ENCODE data around the gene ZG16B.

Gene ZG16B

DNA sequence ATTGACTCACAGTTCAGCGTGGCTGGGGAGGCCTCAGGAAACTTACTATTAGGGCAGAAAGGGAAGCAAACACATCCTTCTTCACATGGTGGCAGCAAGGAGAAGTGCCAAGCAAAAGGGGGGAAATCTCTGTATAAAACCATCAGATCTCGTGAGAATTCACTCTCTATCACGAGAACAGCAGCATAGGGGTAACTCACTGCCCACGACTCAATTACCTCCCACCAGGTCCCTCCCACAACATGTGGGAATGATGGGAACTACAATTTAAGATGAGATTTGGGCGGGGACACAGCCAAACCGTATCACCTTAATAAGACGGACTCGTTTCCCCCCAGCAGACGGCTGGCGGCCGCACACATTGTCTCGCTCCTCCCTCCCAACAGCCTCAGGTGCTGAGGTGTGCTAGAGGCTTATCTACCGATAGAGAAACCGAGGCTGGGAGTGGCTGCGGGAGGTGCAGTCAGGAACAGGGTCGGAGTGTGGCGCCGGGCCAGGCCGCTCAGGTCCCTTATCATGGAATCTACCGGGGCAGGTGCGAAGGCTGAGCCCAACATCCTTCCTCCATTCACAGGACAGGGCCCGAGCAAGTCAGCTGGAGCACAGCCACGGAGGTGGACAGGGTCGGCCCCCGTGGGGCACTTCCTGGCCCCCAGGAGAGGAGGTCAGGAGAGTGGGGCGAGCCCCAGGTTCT, 4.9 kb upstream of the ZG16B start:
- no peak overlapping the region for H3K9ac ChIP-seq (ENCODE audit: low read length)
- H3K4me1 ChIP-seq (ENCODE audit: low read length): no peaks in the 10 kb centered on the region
- no peak overlapping the region for H3K4me3 ChIP-seq (ENCODE audit: low read length)
- no peak overlapping the region for H3K4me2 ChIP-seq (ENCODE audit: low read length)
- peaks cover 7% of the 10 kb centered on the region; the same call in 1 of the 2 replicates for H3K27me3 ChIP-seq (ENCODE audit: low read depth, low read length)
- no peak overlapping the region for H3K27ac ChIP-seq (ENCODE audit: low read length)
- TF ChIP-seq, protein P1, sequence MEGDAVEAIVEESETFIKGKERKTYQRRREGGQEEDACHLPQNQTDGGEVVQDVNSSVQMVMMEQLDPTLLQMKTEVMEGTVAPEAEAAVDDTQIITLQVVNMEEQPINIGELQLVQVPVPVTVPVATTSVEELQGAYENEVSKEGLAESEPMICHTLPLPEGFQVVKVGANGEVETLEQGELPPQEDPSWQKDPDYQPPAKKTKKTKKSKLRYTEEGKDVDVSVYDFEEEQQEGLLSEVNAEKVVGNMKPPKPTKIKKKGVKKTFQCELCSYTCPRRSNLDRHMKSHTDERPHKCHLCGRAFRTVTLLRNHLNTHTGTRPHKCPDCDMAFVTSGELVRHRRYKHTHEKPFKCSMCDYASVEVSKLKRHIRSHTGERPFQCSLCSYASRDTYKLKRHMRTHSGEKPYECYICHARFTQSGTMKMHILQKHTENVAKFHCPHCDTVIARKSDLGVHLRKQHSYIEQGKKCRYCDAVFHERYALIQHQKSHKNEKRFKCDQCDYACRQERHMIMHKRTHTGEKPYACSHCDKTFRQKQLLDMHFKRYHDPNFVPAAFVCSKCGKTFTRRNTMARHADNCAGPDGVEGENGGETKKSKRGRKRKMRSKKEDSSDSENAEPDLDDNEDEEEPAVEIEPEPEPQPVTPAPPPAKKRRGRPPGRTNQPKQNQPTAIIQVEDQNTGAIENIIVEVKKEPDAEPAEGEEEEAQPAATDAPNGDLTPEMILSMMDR (IDR thresholded peaks at IDR 0.05; ENCODE audit: low read depth, low read length): no peak
- TF ChIP-seq EZH2phosphoT487 (IDR thresholded peaks at IDR 0.05; ENCODE audit: low read depth): no peak
- H4K20me1 ChIP-seq (ENCODE audit: insufficient read depth, low read length): no peaks in the 10 kb centered on the region
- H3K36me3 ChIP-seq (replicated peaks; ENCODE audit: low read depth, low read length): no peaks in the 10 kb centered on the region
- no peaks in the 10 kb centered on the region for H3K79me2 ChIP-seq (ENCODE audit: low read length)
- H3K9me3 ChIP-seq (ENCODE audit: insufficient read depth, low read length): no peaks in the 10 kb centered on the region
- H2AFZ ChIP-seq (ENCODE audit: low read depth, low read length): no peak overlapping the region

GRCh38 chr16:2825906-2826305, 4.2 kb upstream of the ZG16B start:
- Histone ChIP-seq H2AFZ (ENCODE audit: low read depth, low read length) (no peak overlapping the region), H3K9me3 (ENCODE audit: insufficient read depth, low read length) (no peaks in the 10 kb centered on the region), H3K9ac (ENCODE audit: low read length) (no peak overlapping the region), H3K27me3 (ENCODE audit: low read depth, low read length) (peaks cover 7% of the 10 kb centered on the region; the same call in 1 of the 2 replicates), H3K36me3 (replicated peaks; ENCODE audit: low read depth, low read length) (no peaks in the 10 kb centered on the region), H3K4me2 (ENCODE audit: low read length) (no peak overlapping the region), H3K4me1 (ENCODE audit: low read length) (no peaks in the 10 kb centered on the region), H3K4me3 (ENCODE audit: low read length) (no peak overlapping the region), H4K20me1 (ENCODE audit: insufficient read depth, low read length) (no peaks in the 10 kb centered on the region), H3K27ac (ENCODE audit: low read length) (no peak overlapping the region), H3K79me2 (ENCODE audit: low read length) (no peaks in the 10 kb centered on the region)
- TF ChIP-seq, protein P1 (IDR thresholded peaks at IDR 0.05; ENCODE audit: low read depth, low read length): no peak
- no peak for TF ChIP-seq EZH2phosphoT487 (IDR thresholded peaks at IDR 0.05; ENCODE audit: low read depth)

GRCh38 chr16:2826591-2827373, 3.3 kb upstream of the ZG16B start:
- no peaks in the 10 kb centered on the region for H4K20me1 ChIP-seq (ENCODE audit: insufficient read depth, low read length)
- no peak overlapping the region for H3K4me3 ChIP-seq (ENCODE audit: low read length)
- no peaks in the 10 kb centered on the region for H3K4me1 ChIP-seq (ENCODE audit: low read length)
- no peak overlapping the region for H3K27ac ChIP-seq (ENCODE audit: low read length)
- H3K4me2 ChIP-seq (ENCODE audit: low read length): no peak overlapping the region
- H3K36me3 ChIP-seq (replicated peaks; ENCODE audit: low read depth, low read length): no peaks in the 10 kb centered on the region
- H2AFZ ChIP-seq (ENCODE audit: low read depth, low read length): no peak overlapping the region
- H3K9ac ChIP-seq (ENCODE audit: low read length): no peak overlapping the region
- TF ChIP-seq, protein P1 (IDR thresholded peaks at IDR 0.05; ENCODE audit: low read depth, low read length): no peak
- no peak for TF ChIP-seq EZH2phosphoT487 (IDR thresholded peaks at IDR 0.05; ENCODE audit: low read depth)
- no peaks in the 10 kb centered on the region for H3K79me2 ChIP-seq (ENCODE audit: low read length)
- peaks cover 7% of the 10 kb centered on the region; the same call in 1 of the 2 replicates for H3K27me3 ChIP-seq (ENCODE audit: low read depth, low read length)
- no peaks in the 10 kb centered on the region for H3K9me3 ChIP-seq (ENCODE audit: insufficient read depth, low read length)

GRCh38 chr16:2827374-2827791, 2.7 kb upstream of the ZG16B start:
- peaks cover 5% of the 10 kb centered on the region; the same call in 1 of the 2 replicates for H3K27me3 ChIP-seq (ENCODE audit: low read depth, low read length)
- no peak overlapping the region for H3K4me2 ChIP-seq (ENCODE audit: low read length)
- no peak overlapping the region for H3K27ac ChIP-seq (ENCODE audit: low read length)
- H2AFZ ChIP-seq (ENCODE audit: low read depth, low read length): no peak overlapping the region
- no peaks in the 10 kb centered on the region for H3K4me1 ChIP-seq (ENCODE audit: low read length)
- H3K9ac ChIP-seq (ENCODE audit: low read length): no peak overlapping the region
- no peaks in the 10 kb centered on the region for H4K20me1 ChIP-seq (ENCODE audit: insufficient read depth, low read length)
- TF ChIP-seq, protein P1 (IDR thresholded peaks at IDR 0.05; ENCODE audit: low read depth, low read length): no peak
- TF ChIP-seq EZH2phosphoT487 (IDR thresholded peaks at IDR 0.05; ENCODE audit: low read depth): no peak
- no peaks in the 10 kb centered on the region for H3K36me3 ChIP-seq (replicated peaks; ENCODE audit: low read depth, low read length)
- H3K4me3 ChIP-seq (ENCODE audit: low read length): no peak overlapping the region
- H3K9me3 ChIP-seq (ENCODE audit: insufficient read depth, low read length): no peaks in the 10 kb centered on the region
- no peaks in the 10 kb centered on the region for H3K79me2 ChIP-seq (ENCODE audit: low read length)
